Erythroblast (primary cell): ENCODE results near the gene ANO1.

Source experiments
- GATA1 ChIP-seq: IDR thresholded peaks from 2 replicates; pipeline ENCODE4 v1.6.1; 2011; ENCODE audit warnings: low read depth, mild to moderate bottlenecking, control low read depth, low read length, moderate library complexity
- POLR2A ChIP-seq: IDR thresholded peaks from 2 replicates; pipeline ENCODE4 v1.6.1; 2011; ENCODE audit warnings: mild to moderate bottlenecking, low read length

DNA sequence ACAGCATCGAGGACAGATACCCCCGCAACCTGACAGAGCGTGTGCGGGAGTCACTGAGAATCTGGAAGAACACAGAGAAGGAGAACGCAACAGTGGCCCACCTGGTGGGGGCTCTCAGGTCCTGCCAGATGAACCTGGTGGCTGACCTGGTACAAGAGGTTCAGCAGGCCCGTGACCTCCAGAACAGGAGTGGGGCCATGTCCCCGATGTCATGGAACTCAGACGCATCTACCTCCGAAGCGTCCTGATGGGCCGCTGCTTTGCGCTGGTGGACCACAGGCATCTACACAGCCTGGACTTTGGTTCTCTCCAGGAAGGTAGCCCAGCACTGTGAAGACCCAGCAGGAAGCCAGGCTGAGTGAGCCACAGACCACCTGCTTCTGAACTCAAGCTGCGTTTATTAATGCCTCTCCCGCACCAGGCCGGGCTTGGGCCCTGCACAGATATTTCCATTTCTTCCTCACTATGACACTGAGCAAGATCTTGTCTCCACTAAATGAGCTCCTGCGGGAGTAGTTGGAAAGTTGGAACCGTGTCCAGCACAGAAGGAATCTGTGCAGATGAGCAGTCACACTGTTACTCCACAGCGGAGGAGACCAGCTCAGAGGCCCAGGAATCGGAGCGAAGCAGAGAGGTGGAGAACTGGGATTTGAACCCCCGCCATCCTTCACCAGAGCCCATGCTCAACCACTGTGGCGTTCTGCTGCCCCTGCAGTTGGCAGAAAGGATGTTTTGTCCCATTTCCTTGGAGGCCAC, 128.3 kb downstream of the ANO1 start:
- TF ChIP-seq POLR2A (no peak), GATA1 (no peak)
